HepG2 (cell line): Measurements from ENCODE around the gene NYNRIN. TPM values are rescaled to one million over a fixed set of nuclear protein-coding genes. Genes with fewer than 3 reads are reported as not detected.

Source experiments
- ATAC-seq: fragments of 200-7000 bp; cut with Tn5 transposase; 3 replicates; pipeline ENCODE4 v1.9.1; 2020; ENCODE audit warnings: mild to moderate bottlenecking, moderate library complexity
- BruUV-seq: library from RNA; stranded (reverse); fragments of 400-500 nt; replicated peaks from 2 replicates; lab custom pipeline; 2021; lab: Mats Ljungman, UMichigan
- CTCF ChIA-PET: fragments of 300-600 bp; formaldehyde crosslinking; extraction: SDS; loops from one replicate; lab custom pipeline; 2021; ENCODE audit warnings: low total read pairs, inconsistent platforms, low intra/inter-chr PET ratio; lab: Yijun Ruan, JAX
- POLR2A ChIA-PET: fragments of 350-600 bp; sonication (Branson Sonifier 250); formaldehyde crosslinking; loops from one replicate; lab custom pipeline; 2020; ENCODE audit warnings: antibody characterized with exemption, inconsistent platforms; lab: Yijun Ruan, JAX
- DNase-seq: peaks from one replicate; pipeline ENCODE4 v3.0.0-alpha.2; 2015; ENCODE audit warnings: low spot score
- FAIRE-seq: peaks from 3 replicates; lab custom pipeline; 2011; peaks lifted over from hg19 to GRCh38; lab: Jason Lieb, UNC
- H2AFZ ChIP-seq: one replicate; pipeline ENCODE4 v1.6.1; 2011; ENCODE audit warnings: low read length, inconsistent platforms
- H3K27ac ChIP-seq: fragments of 300-600 bp; 3 replicates; pipeline ENCODE4 v1.8.0; 2011; ENCODE audit warnings: mixed run types, mild to moderate bottlenecking, mixed read lengths, low read length, inconsistent platforms; ENCODE audit not compliant: insufficient read depth; ENCODE audit errors: extremely low read length
- H3K27me3 ChIP-seq, 2 experiments: fragments of 200-600 bp in 1 of 2; 2 replicates in 1 of 2; 3 replicates in 1 of 2; pipeline versions ENCODE4 v1.6.0 to v1.8.0; 2011; ENCODE audit warnings: low read length in 2 of 2, mild to moderate bottlenecking in 2 of 2, moderate library complexity in 2 of 2, inconsistent platforms in 1 of 2; ENCODE audit not compliant: insufficient read depth in 2 of 2, control insufficient read depth in 1 of 2
- H3K36me3 ChIP-seq, 2 experiments: fragments of 200-600 bp in 1 of 2; replicated peaks in 1 of 2; 2 replicates in 1 of 2; 3 replicates in 1 of 2; pipeline versions ENCODE4 v1.5.1 to v1.8.0; 2011; ENCODE audit warnings: low read length in 2 of 2, inconsistent platforms in 1 of 2; ENCODE audit not compliant: insufficient read depth in 2 of 2, control insufficient read depth in 1 of 2
- H3K4me1 ChIP-seq: 2 replicates; pipeline ENCODE4 v1.5.1; 2012; ENCODE audit warnings: low read length, inconsistent platforms; ENCODE audit not compliant: insufficient read depth
- H3K4me2 ChIP-seq: 2 replicates; pipeline ENCODE4 v1.6.0; 2011; ENCODE audit warnings: low read depth, low read length, inconsistent platforms
- H3K4me3 ChIP-seq, 3 experiments: fragments of 200-600 bp in 1 of 3; sonication (generic), shearing (Covaris generic) in 1 of 3; replicated peaks in 1 of 3; 2 replicates each; pipeline ENCODE4 v1.5.1; 2011 to 2016; ENCODE audit warnings: low read length in 3 of 3, inconsistent platforms in 2 of 3, low read depth in 2 of 3, mild to moderate bottlenecking in 2 of 3, control low read depth in 1 of 3, mixed read lengths in 1 of 3; ENCODE audit not compliant: insufficient read depth in 1 of 3
- H3K79me2 ChIP-seq: one replicate; pipeline ENCODE4 v1.6.1; 2011; ENCODE audit warnings: low read length, inconsistent platforms; ENCODE audit not compliant: insufficient read depth
- H3K9ac ChIP-seq: 2 replicates; pipeline ENCODE4 v1.6.0; 2011; ENCODE audit warnings: mild to moderate bottlenecking, low read depth, low read length, inconsistent platforms; ENCODE audit not compliant: insufficient read depth
- H3K9me3 ChIP-seq: 2 replicates; pipeline ENCODE4 v1.5.1; 2012; ENCODE audit warnings: mild to moderate bottlenecking, low read length
- H4K20me1 ChIP-seq: 2 replicates; pipeline ENCODE4 v1.6.0; 2011; ENCODE audit warnings: inconsistent platforms, mild to moderate bottlenecking, low read length, moderate library complexity; ENCODE audit not compliant: insufficient read depth
- CREM ChIP-seq, 2 experiments: sonication (generic) in 1 of 2; formaldehyde crosslinking in 1 of 2; IDR thresholded peaks; 2 replicates each; pipeline versions ENCODE4 v1.4.0 to v1.6.1; 2016 to 2020; ENCODE audit warnings: antibody characterized with exemption in 1 of 2, mild to moderate bottlenecking in 1 of 2, missing genetic modification reagents in 1 of 2
- HHEX ChIP-seq: IDR thresholded peaks from 2 replicates; pipeline ENCODE4 v1.6.1; 2016; ENCODE audit warnings: control low read depth
- HIVEP1 ChIP-seq: sonication (generic); formaldehyde crosslinking; IDR thresholded peaks from 2 replicates; pipeline ENCODE4 v1.4.0; 2020; ENCODE audit warnings: mild to moderate bottlenecking, missing genetic modification reagents
- KDM1A ChIP-seq: IDR thresholded peaks from 2 replicates; pipeline ENCODE4 v1.6.1; 2016; ENCODE audit warnings: missing compliant biosample characterization
- KDM2A ChIP-seq: sonication (generic); formaldehyde crosslinking; IDR thresholded peaks from 2 replicates; pipeline ENCODE4 v1.4.0; 2020; ENCODE audit warnings: low read depth, missing genetic modification reagents, borderline replicate concordance
- KLF6 ChIP-seq: IDR thresholded peaks from 2 replicates; pipeline ENCODE4 v1.8.0; 2016; ENCODE audit warnings: missing biosample characterization, missing genetic modification reagents
- NR2C2 ChIP-seq: sonication (generic); formaldehyde crosslinking; IDR thresholded peaks from 2 replicates; pipeline ENCODE4 v1.4.0; 2020; ENCODE audit warnings: missing genetic modification reagents, mild to moderate bottlenecking, moderate library complexity, borderline replicate concordance
- NR2F1 ChIP-seq, 2 experiments: fragments of 450-650 bp in 1 of 2; formaldehyde crosslinking in 1 of 2; IDR thresholded peaks; 2 replicates each; pipeline versions ENCODE4 v1.5.0 to v1.6.1; 2016 to 2020; ENCODE audit warnings: mild to moderate bottlenecking in 1 of 2, missing compliant biosample characterization in 1 of 2, missing genetic modification reagents in 1 of 2, moderate library complexity in 1 of 2
- POLR2G ChIP-seq: fragments of 200-400 bp; formaldehyde crosslinking; IDR thresholded peaks from 2 replicates; pipeline ENCODE4 v1.6.1; 2018; ENCODE audit warnings: mild to moderate bottlenecking, low read depth, low read length, moderate library complexity
- RBFOX2 ChIP-seq: fragments of 200-400 bp; formaldehyde crosslinking; IDR thresholded peaks from 2 replicates; pipeline ENCODE4 v1.6.1; 2017; ENCODE audit warnings: low read depth, mild to moderate bottlenecking, low read length
- ZBTB20 ChIP-seq: sonication (generic); formaldehyde crosslinking; IDR thresholded peaks from 2 replicates; pipeline ENCODE4 v1.8.1; 2023; ENCODE audit warnings: missing genetic modification reagents, low read depth, mild to moderate bottlenecking, borderline replicate concordance
- ZFP36L1 ChIP-seq: sonication (generic); formaldehyde crosslinking; IDR thresholded peaks from 2 replicates; pipeline ENCODE4 v1.8.0; 2022; ENCODE audit warnings: mild to moderate bottlenecking, missing genetic modification reagents, moderate library complexity
- ZNF607 ChIP-seq: sonication (generic); formaldehyde crosslinking; IDR thresholded peaks from 2 replicates; pipeline ENCODE4 v1.5.1; 2020; ENCODE audit warnings: missing genetic modification reagents, mild to moderate bottlenecking, borderline replicate concordance
- WGBS: methylation state at CpG from one replicate; pipeline ENCODE4 v1.1.6; 2017; ENCODE audit warnings: low lambda C conversion rate; 5-methylcytosine and 5-hydroxymethylcytosine counted together
- in situ Hi-C: cut with HindIII; loops from 2 replicates; pipeline ENCODE4 v1.10.0; 2017; ENCODE audit warnings: low pct_unique_long_range_greater_than_20kb; ENCODE audit not compliant: extremely low pct_ligation_motif_present
- intact Hi-C: fragments of 100-400 bp; cut with micrococcal nuclease; formaldehyde crosslinking; loops from one replicate; pipeline ENCODE4 v1.10.0; 2022; ENCODE audit not compliant: unreplicated experiment
- polyA plus RNA-seq, 8 experiments: library from polyadenylated mRNA; depleted of rRNA in 3 of 8; stranded (reverse) in 7 of 8; unstranded in 1 of 8; fragments of >200 nt; fragmentation: Illumina TruSeq in 4 of 8; extraction: Trizol in 4 of 8; gene quantifications; 2 replicates each; pipeline versions ENCODE4 v1.2.1 to v1.2.3, GENCODE V29; 2011 to 2016; ENCODE audit warnings: low read depth in 4 of 8, missing spikeins in 1 of 8, mixed read lengths in 1 of 8; ENCODE audit not compliant: insufficient read depth in 1 of 8
- total RNA-seq, 5 experiments: library from RNA; depleted of rRNA; stranded (reverse); fragments of >200 nt; fragmentation: Illumina TruSeq; extraction: Trizol; gene quantifications; 2 replicates each; pipeline ENCODE4 v1.2.3, GENCODE V29; 2016; ENCODE audit warnings: low read depth in 1 of 5
- TF ChIP-seq, protein P1 (sequence below): sonication (generic); formaldehyde crosslinking; IDR thresholded peaks from 2 replicates; pipeline ENCODE4 v1.4.0; 2020; ENCODE audit warnings: mild to moderate bottlenecking, missing genetic modification reagents
- TF ChIP-seq, protein P2 (sequence below): sonication (generic); formaldehyde crosslinking; IDR thresholded peaks from 2 replicates; pipeline ENCODE4 v1.4.0; 2020; ENCODE audit warnings: missing genetic modification reagents
- TF ChIP-seq, protein P3 (sequence below): sonication (generic); formaldehyde crosslinking; IDR thresholded peaks from 2 replicates; pipeline ENCODE4 v1.8.0; 2022; ENCODE audit warnings: mild to moderate bottlenecking, missing genetic modification reagents, moderate library complexity

The NYNRIN gene
- total and polyA plus RNA-seq, 2 of the 13 experiments (the other 11 are each of a cell fraction or from before 2014, with no cell fraction given) = 0.63 to 1.1 TPM

DNA sequence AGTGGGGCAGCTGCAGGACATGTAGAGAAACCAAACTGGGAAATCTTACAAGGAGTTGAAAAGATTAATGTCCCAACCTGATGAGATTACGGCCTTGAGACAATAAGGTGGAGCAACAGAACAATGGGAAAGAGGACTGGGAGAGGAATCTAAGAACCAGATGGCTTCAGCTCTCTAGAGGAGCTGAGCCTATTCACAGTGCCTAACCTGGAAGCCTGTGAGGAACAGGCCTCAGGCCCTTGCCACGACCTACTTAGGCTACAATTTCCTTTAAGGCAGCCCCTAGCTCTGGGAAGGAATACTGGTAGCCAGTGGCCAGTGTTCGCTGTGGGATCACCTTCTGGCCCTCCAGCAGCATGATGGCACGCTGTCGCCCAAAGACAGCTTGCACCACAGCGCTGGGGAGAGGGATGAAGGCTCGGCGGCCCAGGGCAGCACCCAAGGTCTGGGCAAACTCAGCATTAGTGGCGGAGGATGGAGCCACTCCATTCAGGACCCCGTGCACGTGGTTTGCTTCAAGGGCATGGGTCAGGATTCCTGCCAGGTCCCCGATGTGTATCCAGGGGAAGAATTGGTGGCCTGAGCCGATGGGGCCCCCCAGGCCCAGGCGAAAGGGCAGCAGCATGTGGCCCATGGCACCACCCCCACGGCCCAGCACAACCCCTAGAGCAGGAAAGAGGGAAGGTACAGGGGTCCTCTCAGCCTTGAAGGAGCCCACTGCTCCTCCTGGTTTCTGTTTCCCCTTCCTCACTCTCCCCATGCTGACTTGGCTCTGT lies 41.2 kb downstream of the NYNRIN start (continued):
- TF ChIP-seq KDM2A (CRISPR knock-in tag) = peak; percentile 46
- TF ChIP-seq, protein P1, sequence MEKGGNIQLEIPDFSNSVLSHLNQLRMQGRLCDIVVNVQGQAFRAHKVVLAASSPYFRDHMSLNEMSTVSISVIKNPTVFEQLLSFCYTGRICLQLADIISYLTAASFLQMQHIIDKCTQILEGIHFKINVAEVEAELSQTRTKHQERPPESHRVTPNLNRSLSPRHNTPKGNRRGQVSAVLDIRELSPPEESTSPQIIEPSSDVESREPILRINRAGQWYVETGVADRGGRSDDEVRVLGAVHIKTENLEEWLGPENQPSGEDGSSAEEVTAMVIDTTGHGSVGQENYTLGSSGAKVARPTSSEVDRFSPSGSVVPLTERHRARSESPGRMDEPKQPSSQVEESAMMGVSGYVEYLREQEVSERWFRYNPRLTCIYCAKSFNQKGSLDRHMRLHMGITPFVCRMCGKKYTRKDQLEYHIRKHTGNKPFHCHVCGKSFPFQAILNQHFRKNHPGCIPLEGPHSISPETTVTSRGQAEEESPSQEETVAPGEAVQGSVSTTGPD (CRISPR knock-in tag) = no peak

DNA sequence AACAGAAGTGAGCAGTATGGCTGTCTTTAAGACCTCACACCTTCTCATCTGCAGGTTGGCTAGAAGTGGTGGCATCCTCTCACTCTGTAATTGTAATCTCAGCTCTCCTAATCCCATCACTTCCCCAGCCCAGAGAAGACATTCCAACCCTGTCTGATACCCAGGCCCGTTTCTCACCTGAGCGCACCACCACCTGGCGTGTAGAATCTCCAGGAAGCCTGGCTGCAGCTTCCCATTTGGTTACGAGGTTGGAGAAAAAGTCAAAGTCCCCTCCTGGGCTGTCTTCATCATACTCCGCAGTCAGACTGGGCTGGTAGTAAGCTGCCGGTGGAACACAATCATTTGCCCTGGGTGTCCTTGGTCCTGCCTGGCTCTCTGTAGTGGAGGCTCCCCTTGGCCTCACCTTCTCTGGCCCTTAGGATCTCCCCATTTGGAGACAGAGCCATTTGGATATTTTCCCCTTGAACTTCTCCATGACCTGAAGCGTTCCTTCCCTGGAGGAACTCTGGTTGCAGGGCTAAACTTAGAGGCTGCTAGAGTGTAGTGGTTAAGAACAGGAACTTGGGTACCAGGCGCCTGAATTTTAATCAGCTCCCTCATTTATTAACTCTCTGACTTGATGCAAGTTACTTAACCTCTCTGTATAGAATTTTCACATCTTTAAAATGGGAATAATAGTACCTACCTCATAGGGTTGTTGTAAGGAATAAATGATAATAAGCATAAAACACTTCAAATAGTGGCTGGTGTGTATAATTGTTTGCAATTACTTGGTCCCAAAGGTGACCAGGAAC lies 42.0 kb downstream of the NYNRIN start:
- H3K27me3 ChIP-seq = peaks cover 0 to 5% of the 10 kb centered on the region in 2 experiments; a peak in 1 of 5 replicates
- H4K20me1 ChIP-seq = no peaks in the 10 kb centered on the region; the same call in 1 of the 2 replicates
- H3K79me2 ChIP-seq = peaks cover 22% of the 10 kb centered on the region
- H3K4me2 ChIP-seq = peak overlapping the region; percentile 95
- CTCF ChIA-PET = interaction anchor here (1.0 to 1.2 kb wide), 2 partner anchors 9 to 108 kb away, joined by 3 to 6 read pairs; no protein-coding TSS in a partner anchor
- no TSS peak for BruUV-seq
- no peak overlapping the region for H3K27ac ChIP-seq
- ATAC-seq = no peak
- no peak overlapping the region for H3K4me3 ChIP-seq
- FAIRE-seq = no peak
- 97% methylated on average over 8 of the region's 8 CpGs for WGBS
- in situ Hi-C loops = no loop called here
- 0 out of 2 replicates have a peak overlapping the region, but pooled peaks have one; percentile 96 for H3K9ac ChIP-seq
- intact Hi-C loops = loop anchor here (10.0 kb wide), 1 partner anchor 1856 kb away; the partner anchor contains the start of gene DAD1
- H2AFZ ChIP-seq = no peak overlapping the region
- H3K9me3 ChIP-seq = no peaks in the 10 kb centered on the region
- DNase-seq = no peak
- H3K36me3 ChIP-seq = peaks cover 38 to 55% of the 10 kb centered on the region in 2 experiments
- POLR2A ChIA-PET = interaction anchor here (1.1 to 5.6 kb wide), 8 partner anchors 12 to 294 kb away, joined by 3 to 242 read pairs (median 24); partner anchors contain the start of genes CBLN3, CIDEB, KHNYN and PSME2
- peaks cover 23% of the 10 kb centered on the region for H3K4me1 ChIP-seq
- TF ChIP-seq ZNF607 (CRISPR knock-in tag) (no peak), HIVEP1 (CRISPR knock-in tag) (no peak), KDM1A (CRISPR knock-in tag) (no peak), HHEX (CRISPR knock-in tag) (0 out of 2 replicates have a peak, but pooled peaks have one; percentile 23), RBFOX2 (peak; percentile 57), ZFP36L1 (peak; percentile 73; the same call in 1 of the 2 replicates), POLR2G (peak; percentile 7), CREM (IDR thresholded peaks at IDR 0.05) (no peak), CREM (CRISPR knock-in tag; IDR thresholded peaks at IDR 0.05) (0 out of 2 replicates have a peak, but pooled peaks have one; percentile 12), NR2C2 (CRISPR knock-in tag) (peak; percentile 23; the same call in 1 of the 2 replicates), ZBTB20 (0 out of 2 replicates have a peak, but pooled peaks have one; percentile 35), KLF6 (CRISPR knock-in tag) (no peak), NR2F1 (CRISPR knock-in tag; IDR thresholded peaks at IDR 0.05) (no peak)
- TF ChIP-seq, protein P2, sequence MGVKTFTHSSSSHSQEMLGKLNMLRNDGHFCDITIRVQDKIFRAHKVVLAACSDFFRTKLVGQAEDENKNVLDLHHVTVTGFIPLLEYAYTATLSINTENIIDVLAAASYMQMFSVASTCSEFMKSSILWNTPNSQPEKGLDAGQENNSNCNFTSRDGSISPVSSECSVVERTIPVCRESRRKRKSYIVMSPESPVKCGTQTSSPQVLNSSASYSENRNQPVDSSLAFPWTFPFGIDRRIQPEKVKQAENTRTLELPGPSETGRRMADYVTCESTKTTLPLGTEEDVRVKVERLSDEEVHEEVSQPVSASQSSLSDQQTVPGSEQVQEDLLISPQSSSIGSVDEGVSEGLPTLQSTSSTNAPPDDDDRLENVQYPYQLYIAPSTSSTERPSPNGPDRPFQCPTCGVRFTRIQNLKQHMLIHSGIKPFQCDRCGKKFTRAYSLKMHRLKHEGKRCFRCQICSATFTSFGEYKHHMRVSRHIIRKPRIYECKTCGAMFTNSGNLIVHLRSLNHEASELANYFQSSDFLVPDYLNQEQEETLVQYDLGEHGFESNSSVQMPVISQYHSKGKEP (CRISPR knock-in tag) = no peak
- TF ChIP-seq, protein P3, sequence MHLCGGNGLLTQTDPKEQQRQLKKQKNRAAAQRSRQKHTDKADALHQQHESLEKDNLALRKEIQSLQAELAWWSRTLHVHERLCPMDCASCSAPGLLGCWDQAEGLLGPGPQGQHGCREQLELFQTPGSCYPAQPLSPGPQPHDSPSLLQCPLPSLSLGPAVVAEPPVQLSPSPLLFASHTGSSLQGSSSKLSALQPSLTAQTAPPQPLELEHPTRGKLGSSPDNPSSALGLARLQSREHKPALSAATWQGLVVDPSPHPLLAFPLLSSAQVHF = peak; percentile 18; the same call in 1 of the 2 replicates
